ENCODE results near the gene FBXW8.

Gene FBXW8

GRCh38 chr12:116880213-116880816 is 30.4 kb upstream of the FBXW8 start:
- H3K4me3 ChIP-seq (ENCODE audit: low read length), result peak overlapping the region; percentile 2; the same call in 1 of the 2 replicates
- TF ChIP-seq ZNF274 (IDR thresholded peaks at IDR 0.05; ENCODE audit: low read depth, low read length), result no peak

GRCh38 chr12:116880817-116881324 is 29.9 kb upstream of the FBXW8 start:
- no peak for TF ChIP-seq ZNF274 (IDR thresholded peaks at IDR 0.05; ENCODE audit: low read depth, low read length)

GRCh38 chr12:116881325-116881876 is 29.3 kb upstream of the FBXW8 start, which contains the start of gene HRK:
Gene HRK, minus strand, starts transcription at chr12:116881441. Its CDS starts 134 bp downstream, at chr12:116881307.
- TF ChIP-seq ZNF274 (IDR thresholded peaks at IDR 0.05; ENCODE audit: low read depth, low read length), result no peak
- peak within 1 kb of the TSS; percentile 34; the same call in 1 of the 2 replicates for H3K4me3 ChIP-seq (ENCODE audit: low read length)

More at GRCh38 chr12:116880817-116881324, 29.9 kb upstream of the FBXW8 start:
- H3K4me3 ChIP-seq (ENCODE audit: low read length), result peak overlapping the region; percentile 24; the same call in 1 of the 2 replicates

- H3K4me3 ChIP-seq (ENCODE audit: low read length), result peak overlapping the region; percentile 34; the same call in 1 of the 2 replicates
Measured at GRCh38 chr12:116881877-116882507, 28.8 kb upstream of the FBXW8 start.

GRCh38 chr12:116882742-116883141 is 28.0 kb upstream of the FBXW8 start:
- no peak overlapping the region for H3K4me3 ChIP-seq (ENCODE audit: low read length)

More at GRCh38 chr12:116881877-116882507, 28.8 kb upstream of the FBXW8 start:
- no peak for TF ChIP-seq ZNF274 (IDR thresholded peaks at IDR 0.05; ENCODE audit: low read depth, low read length)

GRCh38 chr12:116884871-116885270 is 25.9 kb upstream of the FBXW8 start:
- no peak for TF ChIP-seq ZNF274 (IDR thresholded peaks at IDR 0.05; ENCODE audit: low read depth, low read length)
- H3K4me3 ChIP-seq (ENCODE audit: low read length), result no peak overlapping the region

More at GRCh38 chr12:116882742-116883141, 28.0 kb upstream of the FBXW8 start:
- TF ChIP-seq ZNF274 (IDR thresholded peaks at IDR 0.05; ENCODE audit: low read depth, low read length), result no peak

GRCh38 chr12:116885491-116885890 is 25.3 kb upstream of the FBXW8 start:
- no peak overlapping the region for H3K4me3 ChIP-seq (ENCODE audit: low read length)
- TF ChIP-seq ZNF274 (IDR thresholded peaks at IDR 0.05; ENCODE audit: low read depth, low read length), result no peak

- TF ChIP-seq ZNF274 (IDR thresholded peaks at IDR 0.05; ENCODE audit: low read depth, low read length), result no peak
Measured at GRCh38 chr12:116887244-116887643, 23.5 kb upstream of the FBXW8 start.

GRCh38 chr12:116887897-116888296 is 22.9 kb upstream of the FBXW8 start:
- TF ChIP-seq ZNF274 (IDR thresholded peaks at IDR 0.05; ENCODE audit: low read depth, low read length), result no peak
- no peak overlapping the region for H3K4me3 ChIP-seq (ENCODE audit: low read length)

More at GRCh38 chr12:116887244-116887643, 23.5 kb upstream of the FBXW8 start:
- no peak overlapping the region for H3K4me3 ChIP-seq (ENCODE audit: low read length)

- H3K4me3 ChIP-seq (ENCODE audit: low read length), result no peak overlapping the region
- no peak for TF ChIP-seq ZNF274 (IDR thresholded peaks at IDR 0.05; ENCODE audit: low read depth, low read length)
Measured at GRCh38 chr12:116890330-116890729, 20.4 kb upstream of the FBXW8 start.

- no peak overlapping the region for H3K4me3 ChIP-seq (ENCODE audit: low read length)
- no peak for TF ChIP-seq ZNF274 (IDR thresholded peaks at IDR 0.05; ENCODE audit: low read depth, low read length)
Measured at GRCh38 chr12:116891019-116891418, 19.7 kb upstream of the FBXW8 start.

GRCh38 chr12:116892349-116893140 is 18.2 kb upstream of the FBXW8 start:
- TF ChIP-seq ZNF274 (IDR thresholded peaks at IDR 0.05; ENCODE audit: low read depth, low read length), result no peak

GRCh38 chr12:116894913-116895312 is 15.8 kb upstream of the FBXW8 start:
- no peak overlapping the region for H3K4me3 ChIP-seq (ENCODE audit: low read length)
- no peak for TF ChIP-seq ZNF274 (IDR thresholded peaks at IDR 0.05; ENCODE audit: low read depth, low read length)

More at GRCh38 chr12:116892349-116893140, 18.2 kb upstream of the FBXW8 start:
- no peak overlapping the region for H3K4me3 ChIP-seq (ENCODE audit: low read length)

- TF ChIP-seq ZNF274 (IDR thresholded peaks at IDR 0.05; ENCODE audit: low read depth, low read length), result no peak
- H3K4me3 ChIP-seq (ENCODE audit: low read length), result no peak overlapping the region
Measured at GRCh38 chr12:116896411-116896924, 14.3 kb upstream of the FBXW8 start.
